GM11168 (cell line): ENCODE results near the gene MED17.
"Not testable (repeated sequence)": the region's sequence is repeated elsewhere in the genome, so short reads cannot be mapped to it uniquely, and the experiment has no call there.

Source experiments
- in situ Hi-C: fragments of 300-500 bp; cut with MboI; formaldehyde crosslinking; loops from one replicate; pipeline ENCODE4 v1.12.0; 2022; ENCODE audit warnings: low sequenced_read_pairs; ENCODE audit not compliant: unreplicated experiment

The MED17 gene

GRCh38 chr11:93757924-93758865, 25.9 kb upstream of the MED17 start:
- in situ Hi-C loops: no loop called here

DNA sequence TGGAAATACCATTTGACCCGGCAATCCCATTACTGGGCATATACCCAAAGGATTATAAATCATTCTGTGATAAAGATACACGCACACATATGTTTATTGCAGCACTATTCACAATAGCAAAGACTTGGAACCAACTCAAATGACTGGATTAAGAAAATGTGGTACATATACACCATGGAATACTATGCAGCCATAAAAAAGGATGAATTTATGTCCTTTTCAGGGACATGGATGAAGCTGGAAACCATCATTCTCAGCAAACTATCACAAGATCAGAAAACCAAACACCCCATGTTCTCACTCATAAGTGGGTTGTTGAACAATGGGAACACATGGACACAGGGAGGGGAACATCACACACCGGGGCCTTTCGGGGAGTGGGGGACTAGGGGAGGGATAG, 25.0 kb upstream of the MED17 start:
- in situ Hi-C loops: not testable (repeated sequence)

- in situ Hi-C loops: no loop called here
Measured at GRCh38 chr11:93761910-93762309, 22.2 kb upstream of the MED17 start.

- in situ Hi-C loops: no loop called here
Measured at GRCh38 chr11:93765551-93765950, 18.5 kb upstream of the MED17 start.

GRCh38 chr11:93766504-93766903, 17.6 kb upstream of the MED17 start:
- in situ Hi-C loops: no loop called here

DNA sequence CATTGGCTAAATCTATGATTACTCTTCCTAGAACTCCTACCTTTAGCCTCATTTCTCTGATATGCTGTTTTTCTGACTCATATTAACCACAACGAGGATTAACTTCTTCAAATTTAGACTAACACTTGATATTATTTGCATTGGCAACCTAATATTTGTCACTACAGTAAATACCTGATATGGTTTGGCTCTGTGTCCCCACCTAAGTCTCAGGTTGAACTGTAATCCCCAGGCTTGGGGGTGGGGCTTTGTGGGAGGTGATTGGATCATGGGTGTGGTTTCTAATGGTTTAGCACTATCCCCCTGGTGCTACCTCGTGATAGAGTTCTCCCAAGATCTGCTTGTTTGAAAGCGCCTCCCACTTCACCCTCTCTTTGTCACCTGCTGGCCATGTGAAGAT, 17.1 kb upstream of the MED17 start:
- in situ Hi-C loops: no loop called here

DNA sequence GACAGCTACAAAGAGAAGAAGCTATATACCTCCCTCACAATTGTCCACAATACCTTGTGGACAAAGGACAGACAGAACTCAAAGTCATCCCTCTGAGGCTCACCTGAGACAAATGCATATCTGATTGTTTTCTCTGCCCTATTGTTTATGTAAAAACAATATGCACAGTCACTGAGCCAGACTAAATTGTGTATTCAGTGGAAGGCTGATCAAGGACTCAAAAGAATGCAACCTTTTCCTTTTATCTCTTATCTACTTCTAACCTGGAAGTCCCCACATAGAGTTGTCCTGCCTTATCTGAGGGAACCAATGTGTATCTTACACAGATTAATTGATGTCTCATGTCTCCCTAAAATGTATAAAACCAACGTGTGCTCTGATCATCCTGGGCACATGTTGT, 13.9 kb upstream of the MED17 start:
- in situ Hi-C loops: no loop called here

GRCh38 chr11:93772123-93772522, 12.0 kb upstream of the MED17 start:
- in situ Hi-C loops: no loop called here

DNA sequence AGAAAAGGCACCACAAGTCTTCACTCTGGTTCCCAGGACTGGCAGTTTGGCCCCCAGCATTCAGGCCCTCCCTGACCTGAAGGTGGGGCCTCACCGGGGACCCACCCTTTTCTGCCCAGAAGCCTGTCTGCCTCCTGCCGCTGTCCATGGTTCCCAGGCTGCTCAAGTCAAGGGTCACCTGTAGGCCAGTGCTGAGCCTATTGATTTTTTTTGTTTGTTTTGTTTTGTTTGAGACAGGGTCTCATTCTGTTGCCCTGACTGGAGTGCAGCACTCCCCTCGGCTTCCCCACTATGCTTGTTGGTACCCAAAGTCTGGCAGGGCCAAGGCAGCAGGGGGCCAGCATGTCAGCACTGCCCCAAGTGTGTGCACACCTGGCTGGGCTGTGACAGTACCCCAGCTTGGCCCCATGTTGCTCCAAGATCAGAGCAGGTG, 11.0 kb upstream of the MED17 start:
- in situ Hi-C loops: no loop called here

- in situ Hi-C loops: no loop called here
Measured at GRCh38 chr11:93773601-93774200, 10.4 kb upstream of the MED17 start.

GRCh38 chr11:93774560-93774959, 9.5 kb upstream of the MED17 start:
- in situ Hi-C loops: not testable (repeated sequence)

- in situ Hi-C loops: no loop called here
Measured at GRCh38 chr11:93775289-93775688, 8.8 kb upstream of the MED17 start.

DNA sequence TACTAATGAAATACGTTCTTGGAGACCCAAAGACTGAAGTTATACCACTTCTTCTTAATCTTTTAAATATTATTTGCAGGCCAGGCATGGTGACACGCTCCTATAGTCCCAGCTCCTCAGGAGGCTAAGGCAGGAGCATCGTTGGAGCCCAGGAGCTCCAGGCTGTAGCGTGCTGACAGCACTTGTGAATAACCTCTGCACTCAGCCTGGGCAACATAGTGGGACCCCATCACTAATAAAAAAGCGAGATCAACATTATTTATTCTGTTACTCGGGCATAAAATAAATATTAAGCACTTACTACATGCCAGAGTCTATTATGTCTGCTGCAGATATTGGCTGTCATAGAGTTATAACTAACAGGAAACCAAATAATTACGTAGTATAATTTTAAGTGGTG, 720 bp upstream of the MED17 start:
- in situ Hi-C loops: no loop called here

GRCh38 chr11:93783765-93784144, 327 bp upstream of the MED17 start:
- in situ Hi-C loops: no loop called here

- in situ Hi-C loops: no loop called here
Measured at GRCh38 chr11:93784935-93785360, 866 bp downstream of the MED17 start.

DNA sequence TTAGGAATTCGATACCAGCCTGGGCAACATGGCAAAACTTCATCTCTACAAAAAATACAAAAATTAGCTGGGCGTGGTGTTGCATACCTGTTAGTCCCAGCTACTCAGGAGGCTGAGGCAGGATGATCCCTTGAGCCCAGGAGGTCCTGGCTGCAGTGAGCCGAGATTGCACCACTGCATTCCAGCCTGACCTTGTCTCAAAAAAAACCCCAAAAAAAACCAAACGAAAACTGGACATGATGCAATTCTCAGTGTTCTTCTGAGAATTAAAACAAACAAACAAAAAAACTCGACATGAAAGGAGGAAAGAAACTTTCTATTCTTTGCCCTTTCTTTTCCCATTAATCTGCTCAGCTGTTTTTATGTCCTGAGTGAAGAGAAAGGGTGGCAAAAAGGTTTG, 7.4 kb downstream of the MED17 start:
- in situ Hi-C loops: no loop called here

GRCh38 chr11:93796441-93797231, 12.6 kb downstream of the MED17 start:
- in situ Hi-C loops: no loop called here

GRCh38 chr11:93801366-93801765, 17.3 kb downstream of the MED17 start:
- in situ Hi-C loops: no loop called here

DNA sequence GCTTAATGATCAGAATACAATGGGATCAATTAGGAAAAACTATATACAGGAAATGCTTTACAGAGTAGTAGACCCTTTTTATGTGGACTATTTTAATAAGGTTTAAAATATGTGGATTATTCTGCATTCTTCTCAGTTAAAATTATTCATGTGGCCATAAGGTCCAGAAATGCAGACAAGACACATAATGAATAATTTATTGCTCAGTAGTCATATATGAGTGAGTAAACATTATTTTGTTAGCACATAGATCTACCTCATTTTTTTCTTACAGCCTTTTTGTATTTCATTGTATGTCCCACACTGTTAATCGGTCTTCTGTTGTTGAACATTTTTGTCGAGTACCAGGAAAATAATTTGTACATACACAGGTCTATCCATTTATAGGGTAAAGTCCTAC, 20.8 kb downstream of the MED17 start:
- in situ Hi-C loops: no loop called here

- in situ Hi-C loops: no loop called here
Measured at GRCh38 chr11:93807980-93808379, 23.9 kb downstream of the MED17 start.

GRCh38 chr11:93813974-93814373, 29.9 kb downstream of the MED17 start:
- in situ Hi-C loops: no loop called here
